K562 (cell line): ENCODE measurements around the gene AKR1A1. TPM values are rescaled to one million over a fixed set of nuclear protein-coding genes. Genes with fewer than 3 reads are reported as not detected.
A peak's percentile ranks its signal among the peaks of the same experiment; 100 is the strongest.

ENCODE experiments used
- ATF1 ChIP-seq, 2 experiments: fragments of 450-650 bp in 1 of 2; IDR thresholded peaks; 2 replicates each; pipeline ENCODE4 v1.6.1; 2016; ENCODE audit warnings: missing compliant biosample characterization in 1 of 2, missing genetic modification characterization in 1 of 2
- BDP1 ChIP-seq: IDR thresholded peaks from 3 replicates; pipeline ENCODE4 v1.6.1; 2011; ENCODE audit not compliant: insufficient read length, insufficient read depth
- CREM ChIP-seq: IDR thresholded peaks from 2 replicates; pipeline ENCODE4 v1.6.1; 2014; ENCODE audit warnings: antibody characterized with exemption, low read depth
- FIP1L1 ChIP-seq: fragments of 200-400 bp; formaldehyde crosslinking; IDR thresholded peaks from 2 replicates; pipeline ENCODE4 v1.6.1; 2018; ENCODE audit warnings: mild to moderate bottlenecking, low read depth, low read length; ENCODE audit not compliant: poor library complexity, severe bottlenecking
- FOXM1 ChIP-seq, 2 experiments: fragments of 450-650 bp in 1 of 2; sonication (generic) in 1 of 2; formaldehyde crosslinking in 1 of 2; IDR thresholded peaks; 2 replicates each; pipeline versions ENCODE4 v1.6.1 to v1.9.0; 2017 to 2022; ENCODE audit warnings: low read depth in 2 of 2, mild to moderate bottlenecking in 2 of 2, missing genetic modification reagents in 1 of 2, moderate library complexity in 1 of 2
- NCOA6 ChIP-seq: fragments of 450-650 bp; IDR thresholded peaks from 2 replicates; pipeline ENCODE4 v1.6.1; 2017; ENCODE audit warnings: mild to moderate bottlenecking
- PPARD ChIP-seq: fragments of 250-450 bp; sonication (Bioruptor Pico); IDR thresholded peaks from 2 replicates; pipeline ENCODE4 v1.8.0; 2022; ENCODE audit warnings: inconsistent platforms, mild to moderate bottlenecking, moderate library complexity
- SAFB2 ChIP-seq: fragments of 200-400 bp; formaldehyde crosslinking; IDR thresholded peaks from 2 replicates; pipeline ENCODE4 v1.6.1; 2018; ENCODE audit warnings: borderline replicate concordance, low read length, low read depth, moderate library complexity; ENCODE audit not compliant: severe bottlenecking
- ZBTB8A ChIP-seq: fragments of 450-650 bp; IDR thresholded peaks from 2 replicates; pipeline ENCODE4 v1.6.1; 2018; ENCODE audit warnings: mild to moderate bottlenecking, moderate library complexity; ENCODE audit not compliant: partially characterized antibody
- ZNF239 ChIP-seq: fragments of 250-450 bp; sonication (Bioruptor Pico); IDR thresholded peaks from 2 replicates; pipeline ENCODE4 v1.4.0; 2020; ENCODE audit warnings: mild to moderate bottlenecking
- ZNF274 ChIP-seq: IDR thresholded peaks from 2 replicates; pipeline ENCODE4 v1.6.1; 2011; ENCODE audit warnings: low read depth, mild to moderate bottlenecking, low read length, moderate library complexity, borderline replicate concordance
- polyA plus RNA-seq, 8 experiments: library from polyadenylated mRNA; depleted of rRNA in 4 of 8; stranded (reverse) in 5 of 8; unstranded in 3 of 8; fragments of >200 nt; fragmentation: Nextera tagmentation in 2 of 8; fragmentation: Illumina TruSeq in 1 of 8; extraction: Ambion mirVana in 2 of 8; extraction: Trizol in 1 of 8; gene quantifications; 2 replicates each; pipeline versions ENCODE4 v1.2.1 to v1.2.3, GENCODE V29; 2011 to 2014; ENCODE audit warnings: inconsistent platforms in 1 of 8, missing spikeins in 1 of 8
- total RNA-seq, 7 experiments: library from RNA; depleted of rRNA in 6 of 7; stranded (reverse); fragments of >200 nt in 6 of 7; fragmentation: Illumina TruSeq in 2 of 7; extraction: Trizol in 2 of 7; gene quantifications; 2 replicates each; pipeline versions ENCODE4 v1.2.1 to v1.2.3, GENCODE V29; 2011 to 2021; ENCODE audit warnings: low replicate concordance in 1 of 7
- TF ChIP-seq, protein P1 (sequence below): fragments of 450-650 bp; IDR thresholded peaks from 2 replicates; pipeline ENCODE4 v1.6.1; 2017; ENCODE audit warnings: antibody characterized with exemption
- TF ChIP-seq, protein P2 (sequence below): sonication (generic); formaldehyde crosslinking; IDR thresholded peaks from 2 replicates; pipeline ENCODE4 v1.4.0; 2020; ENCODE audit warnings: mild to moderate bottlenecking, missing genetic modification reagents
- TF ChIP-seq, protein P3 (sequence below): IDR thresholded peaks from 3 replicates; pipeline ENCODE4 v1.6.1; 2011; ENCODE audit warnings: borderline replicate concordance, mild to moderate bottlenecking; ENCODE audit not compliant: insufficient read length, insufficient read depth
- TF ChIP-seq, protein P4 (sequence below), 2 experiments: IDR thresholded peaks; 2 replicates each; pipeline ENCODE4 v1.6.1; 2012; ENCODE audit warnings: improper control_type of control experiment in 2 of 2, low read depth in 2 of 2, low read length in 2 of 2, borderline replicate concordance in 1 of 2
- TF ChIP-seq, protein P5 (sequence below), 2 experiments: fragments of 200-800 bp in 1 of 2; sonication (Bioruptor generic) in 1 of 2; sonication (generic) in 1 of 2; formaldehyde crosslinking in 1 of 2; IDR thresholded peaks in 1 of 2; conservative IDR thresholded peaks in 1 of 2; 2 replicates each; pipeline versions ENCODE4 v1.5.0 to v1.6.1; 2016 to 2020; ENCODE audit warnings: missing compliant biosample characterization in 1 of 2, missing genetic modification characterization in 1 of 2, missing genetic modification reagents in 1 of 2

AKR1A1 gene
- total and polyA plus RNA-seq, 9 of the 15 experiments (the other 6 are each of a cell fraction or from before 2014, with no cell fraction given) = 68.6 to 211 (median 132) TPM

DNA sequence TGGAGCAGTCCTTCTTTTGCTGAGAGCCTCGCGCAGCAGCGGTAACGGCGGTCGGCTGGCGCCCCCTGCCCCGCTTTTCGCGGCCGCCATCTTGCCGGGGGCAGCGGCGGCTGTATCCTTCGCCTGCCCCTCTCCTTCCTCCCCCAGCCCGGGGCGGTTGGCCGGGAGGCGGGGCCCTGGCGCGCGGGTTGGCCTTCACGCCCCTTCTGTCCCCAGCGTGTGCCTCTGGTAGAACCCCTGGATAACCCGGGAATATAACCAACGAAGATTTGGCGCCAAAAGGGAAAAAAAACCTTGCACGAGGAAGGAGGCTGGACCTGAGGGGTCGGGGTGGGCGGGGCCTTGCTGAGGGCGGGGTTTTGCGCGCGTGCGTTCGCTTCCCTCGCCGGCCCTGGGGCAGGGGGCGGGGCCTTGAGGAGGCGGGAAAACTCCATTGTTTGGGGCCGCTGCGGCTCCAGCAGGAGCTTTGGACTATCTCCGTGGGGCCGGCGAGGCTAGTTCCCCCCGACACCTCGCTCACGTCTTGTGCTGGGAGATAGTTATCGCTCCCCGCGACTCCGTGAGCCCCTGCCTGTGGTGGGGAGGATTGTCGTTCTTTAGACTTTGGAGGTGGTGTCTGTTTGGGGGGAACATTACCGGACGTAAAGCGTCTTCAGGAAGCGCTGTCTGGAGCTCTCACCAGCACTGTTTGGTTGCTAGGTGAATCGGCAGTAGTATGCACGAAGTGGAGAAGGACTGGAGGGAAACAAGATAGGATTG lies 33.9 kb downstream of the AKR1A1 start (continued):
- TF ChIP-seq PPARD (CRISPR knock-in tag) (no peak), ZBTB8A (no peak), BDP1 (no peak), SAFB2 (no peak), FIP1L1 (peak; percentile 96), ZNF274 (no peak), FOXM1 (IDR thresholded peaks at IDR 0.05; ENCODE audit: low read depth) (no peak), FOXM1 (CRISPR knock-in tag; IDR thresholded peaks at IDR 0.05; ENCODE audit: low read depth) (peak; percentile 93; the same call in 1 of the 2 replicates), ZNF239 (no peak), CREM (no peak), ATF1 (CRISPR knock-in tag; IDR thresholded peaks at IDR 0.05) (no peak), ATF1 (tag; IDR thresholded peaks at IDR 0.05) (no peak), NCOA6 (no peak)
- TF ChIP-seq, protein P1, sequence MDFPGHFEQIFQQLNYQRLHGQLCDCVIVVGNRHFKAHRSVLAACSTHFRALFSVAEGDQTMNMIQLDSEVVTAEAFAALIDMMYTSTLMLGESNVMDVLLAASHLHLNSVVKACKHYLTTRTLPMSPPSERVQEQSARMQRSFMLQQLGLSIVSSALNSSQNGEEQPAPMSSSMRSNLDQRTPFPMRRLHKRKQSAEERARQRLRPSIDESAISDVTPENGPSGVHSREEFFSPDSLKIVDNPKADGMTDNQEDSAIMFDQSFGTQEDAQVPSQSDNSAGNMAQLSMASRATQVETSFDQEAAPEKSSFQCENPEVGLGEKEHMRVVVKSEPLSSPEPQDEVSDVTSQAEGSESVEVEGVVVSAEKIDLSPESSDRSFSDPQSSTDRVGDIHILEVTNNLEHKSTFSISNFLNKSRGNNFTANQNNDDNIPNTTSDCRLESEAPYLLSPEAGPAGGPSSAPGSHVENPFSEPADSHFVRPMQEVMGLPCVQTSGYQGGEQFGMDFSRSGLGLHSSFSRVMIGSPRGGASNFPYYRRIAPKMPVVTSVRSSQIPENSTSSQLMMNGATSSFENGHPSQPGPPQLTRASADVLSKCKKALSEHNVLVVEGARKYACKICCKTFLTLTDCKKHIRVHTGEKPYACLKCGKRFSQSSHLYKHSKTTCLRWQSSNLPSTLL = no peak
- TF ChIP-seq, protein P2, sequence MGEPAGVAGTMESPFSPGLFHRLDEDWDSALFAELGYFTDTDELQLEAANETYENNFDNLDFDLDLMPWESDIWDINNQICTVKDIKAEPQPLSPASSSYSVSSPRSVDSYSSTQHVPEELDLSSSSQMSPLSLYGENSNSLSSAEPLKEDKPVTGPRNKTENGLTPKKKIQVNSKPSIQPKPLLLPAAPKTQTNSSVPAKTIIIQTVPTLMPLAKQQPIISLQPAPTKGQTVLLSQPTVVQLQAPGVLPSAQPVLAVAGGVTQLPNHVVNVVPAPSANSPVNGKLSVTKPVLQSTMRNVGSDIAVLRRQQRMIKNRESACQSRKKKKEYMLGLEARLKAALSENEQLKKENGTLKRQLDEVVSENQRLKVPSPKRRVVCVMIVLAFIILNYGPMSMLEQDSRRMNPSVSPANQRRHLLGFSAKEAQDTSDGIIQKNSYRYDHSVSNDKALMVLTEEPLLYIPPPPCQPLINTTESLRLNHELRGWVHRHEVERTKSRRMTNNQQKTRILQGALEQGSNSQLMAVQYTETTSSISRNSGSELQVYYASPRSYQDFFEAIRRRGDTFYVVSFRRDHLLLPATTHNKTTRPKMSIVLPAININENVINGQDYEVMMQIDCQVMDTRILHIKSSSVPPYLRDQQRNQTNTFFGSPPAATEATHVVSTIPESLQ = no peak; the same call in 1 of the 2 replicates
- TF ChIP-seq, protein P3, sequence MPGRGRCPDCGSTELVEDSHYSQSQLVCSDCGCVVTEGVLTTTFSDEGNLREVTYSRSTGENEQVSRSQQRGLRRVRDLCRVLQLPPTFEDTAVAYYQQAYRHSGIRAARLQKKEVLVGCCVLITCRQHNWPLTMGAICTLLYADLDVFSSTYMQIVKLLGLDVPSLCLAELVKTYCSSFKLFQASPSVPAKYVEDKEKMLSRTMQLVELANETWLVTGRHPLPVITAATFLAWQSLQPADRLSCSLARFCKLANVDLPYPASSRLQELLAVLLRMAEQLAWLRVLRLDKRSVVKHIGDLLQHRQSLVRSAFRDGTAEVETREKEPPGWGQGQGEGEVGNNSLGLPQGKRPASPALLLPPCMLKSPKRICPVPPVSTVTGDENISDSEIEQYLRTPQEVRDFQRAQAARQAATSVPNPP = no peak
- TF ChIP-seq, protein P4, sequence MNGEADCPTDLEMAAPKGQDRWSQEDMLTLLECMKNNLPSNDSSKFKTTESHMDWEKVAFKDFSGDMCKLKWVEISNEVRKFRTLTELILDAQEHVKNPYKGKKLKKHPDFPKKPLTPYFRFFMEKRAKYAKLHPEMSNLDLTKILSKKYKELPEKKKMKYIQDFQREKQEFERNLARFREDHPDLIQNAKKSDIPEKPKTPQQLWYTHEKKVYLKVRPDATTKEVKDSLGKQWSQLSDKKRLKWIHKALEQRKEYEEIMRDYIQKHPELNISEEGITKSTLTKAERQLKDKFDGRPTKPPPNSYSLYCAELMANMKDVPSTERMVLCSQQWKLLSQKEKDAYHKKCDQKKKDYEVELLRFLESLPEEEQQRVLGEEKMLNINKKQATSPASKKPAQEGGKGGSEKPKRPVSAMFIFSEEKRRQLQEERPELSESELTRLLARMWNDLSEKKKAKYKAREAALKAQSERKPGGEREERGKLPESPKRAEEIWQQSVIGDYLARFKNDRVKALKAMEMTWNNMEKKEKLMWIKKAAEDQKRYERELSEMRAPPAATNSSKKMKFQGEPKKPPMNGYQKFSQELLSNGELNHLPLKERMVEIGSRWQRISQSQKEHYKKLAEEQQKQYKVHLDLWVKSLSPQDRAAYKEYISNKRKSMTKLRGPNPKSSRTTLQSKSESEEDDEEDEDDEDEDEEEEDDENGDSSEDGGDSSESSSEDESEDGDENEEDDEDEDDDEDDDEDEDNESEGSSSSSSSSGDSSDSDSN (IDR thresholded peaks at IDR 0.05; ENCODE audit: borderline replicate concordance in 1 of 2, low read depth in 2 of 2, low read length in 2 of 2) = no peak
- TF ChIP-seq, protein P5, sequence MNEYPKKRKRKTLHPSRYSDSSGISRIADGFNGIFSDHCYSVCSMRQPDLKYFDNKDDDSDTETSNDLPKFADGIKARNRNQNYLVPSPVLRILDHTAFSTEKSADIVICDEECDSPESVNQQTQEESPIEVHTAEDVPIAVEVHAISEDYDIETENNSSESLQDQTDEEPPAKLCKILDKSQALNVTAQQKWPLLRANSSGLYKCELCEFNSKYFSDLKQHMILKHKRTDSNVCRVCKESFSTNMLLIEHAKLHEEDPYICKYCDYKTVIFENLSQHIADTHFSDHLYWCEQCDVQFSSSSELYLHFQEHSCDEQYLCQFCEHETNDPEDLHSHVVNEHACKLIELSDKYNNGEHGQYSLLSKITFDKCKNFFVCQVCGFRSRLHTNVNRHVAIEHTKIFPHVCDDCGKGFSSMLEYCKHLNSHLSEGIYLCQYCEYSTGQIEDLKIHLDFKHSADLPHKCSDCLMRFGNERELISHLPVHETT (CRISPR knock-in tag; conservative IDR thresholded peaks at IDR 0.05 in 1 of 2, IDR thresholded peaks at IDR 0.05 in 1 of 2) = 0 out of 4 replicates have a peak, but pooled peaks of 1 of the 2 experiments have one; percentile 24
